HG02642 (cell line): Measurements from ENCODE around the gene ZBTB8OS.
"Not testable (repeated sequence)": the region's sequence is repeated elsewhere in the genome, so short reads cannot be mapped to it uniquely, and the experiment has no call there.

Experiments
- ATAC-seq: cut with Tn5 transposase; IDR thresholded peaks from one replicate; pipeline ENCODE4 v1.9.1; 2021; ENCODE audit warnings: mild to moderate bottlenecking; ENCODE audit not compliant: unreplicated experiment, poor library complexity

Gene ZBTB8OS

GRCh38 chr1:32650248-32650751 is at the start of gene ZBTB8OS:
Gene ZBTB8OS, minus strand, starts transcription at chr1:32650550. Its CDS starts 21 bp downstream, at chr1:32650529.
- peak; percentile 59 for ATAC-seq

GRCh38 chr1:32696996-32697395 is 46.6 kb upstream of the ZBTB8OS start:
- ATAC-seq: not testable (repeated sequence)

GRCh38 chr1:32696041-32696440 is 45.7 kb upstream of the ZBTB8OS start:
- ATAC-seq: no peak

- no peak for ATAC-seq
Measured at GRCh38 chr1:32695098-32695904, 45.0 kb upstream of the ZBTB8OS start.

- no peak for ATAC-seq
Measured at GRCh38 chr1:32693455-32694174, 43.3 kb upstream of the ZBTB8OS start.

GRCh38 chr1:32686387-32686786 is 36.0 kb upstream of the ZBTB8OS start:
- no peak for ATAC-seq

GRCh38 chr1:32685498-32685897 is 35.1 kb upstream of the ZBTB8OS start:
- no peak for ATAC-seq

GRCh38 chr1:32684167-32684811 is 33.9 kb upstream of the ZBTB8OS start:
- no peak for ATAC-seq

GRCh38 chr1:32683397-32683796 is 33.0 kb upstream of the ZBTB8OS start:
- ATAC-seq: no peak

GRCh38 chr1:32681999-32682398 is 31.6 kb upstream of the ZBTB8OS start:
- ATAC-seq: no peak

- no peak for ATAC-seq
Measured at GRCh38 chr1:32681509-32681908, 31.2 kb upstream of the ZBTB8OS start.

- no peak for ATAC-seq
Measured at GRCh38 chr1:32680642-32681041, 30.3 kb upstream of the ZBTB8OS start.

GRCh38 chr1:32679993-32680392 is 29.6 kb upstream of the ZBTB8OS start:
- not testable (repeated sequence) for ATAC-seq

GRCh38 chr1:32676945-32677344 is 26.6 kb upstream of the ZBTB8OS start:
- no peak for ATAC-seq

GRCh38 chr1:32668716-32669115 is 18.4 kb upstream of the ZBTB8OS start:
- not testable (repeated sequence) for ATAC-seq

- no peak for ATAC-seq
Measured at GRCh38 chr1:32666901-32667566, 16.7 kb upstream of the ZBTB8OS start.

- ATAC-seq: no peak
Measured at GRCh38 chr1:32665915-32666314, 15.6 kb upstream of the ZBTB8OS start.

GRCh38 chr1:32659581-32659980 is 9.2 kb upstream of the ZBTB8OS start:
- ATAC-seq: no peak

- no peak for ATAC-seq
Measured at GRCh38 chr1:32652244-32652962, 2.1 kb upstream of the ZBTB8OS start.
